ENCODE measurements around the gene RAPGEFL1.
"Not testable (repeated sequence)": the region's sequence is repeated elsewhere in the genome, so short reads cannot be mapped to it uniquely, and the experiment has no call there.

The RAPGEFL1 gene

DNA sequence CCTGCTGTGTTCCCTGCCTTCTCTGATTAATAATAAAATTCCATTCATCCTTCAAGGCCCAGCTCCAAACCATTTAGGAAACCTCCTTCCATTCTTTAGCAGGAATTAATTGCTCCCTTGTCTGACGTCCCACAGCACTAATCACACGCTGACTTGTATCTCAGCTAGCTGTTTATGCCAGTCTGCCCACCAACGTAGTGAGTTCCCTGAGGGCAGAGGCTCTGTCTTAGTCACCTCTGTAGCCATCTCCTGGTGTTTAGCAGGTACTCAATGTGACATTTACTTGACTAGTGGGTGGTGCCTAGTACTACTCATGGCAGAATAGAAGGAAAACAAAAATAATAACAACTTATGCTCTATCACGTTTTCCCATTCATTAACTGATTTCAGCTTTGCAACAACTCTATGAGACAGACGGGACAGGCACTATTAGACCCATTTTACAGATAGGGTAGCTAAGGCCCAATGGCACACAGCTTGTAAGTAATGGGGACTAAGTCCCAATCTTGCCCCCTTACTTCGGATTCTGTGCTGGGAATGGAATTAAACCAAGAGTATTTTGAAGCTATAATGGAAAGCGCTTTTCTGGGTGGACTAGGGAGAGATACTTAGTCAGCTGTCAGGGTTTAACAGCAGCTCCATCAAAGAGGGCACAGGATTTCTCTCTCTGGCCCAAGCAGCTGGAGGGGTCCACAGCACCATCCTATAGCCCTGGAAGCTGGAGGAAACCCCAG, 40.9 kb downstream of the RAPGEFL1 start:
- no peak for DNase-seq

GRCh38 chr17:40218740-40219593, 41.7 kb downstream of the RAPGEFL1 start, which contains the start of gene WIPF2:
Gene WIPF2 (plus strand): TSS chr17:40219304. CDS start chr17:40256460, 37,156 bp downstream.
- peak; percentile 98 for DNase-seq

DNA sequence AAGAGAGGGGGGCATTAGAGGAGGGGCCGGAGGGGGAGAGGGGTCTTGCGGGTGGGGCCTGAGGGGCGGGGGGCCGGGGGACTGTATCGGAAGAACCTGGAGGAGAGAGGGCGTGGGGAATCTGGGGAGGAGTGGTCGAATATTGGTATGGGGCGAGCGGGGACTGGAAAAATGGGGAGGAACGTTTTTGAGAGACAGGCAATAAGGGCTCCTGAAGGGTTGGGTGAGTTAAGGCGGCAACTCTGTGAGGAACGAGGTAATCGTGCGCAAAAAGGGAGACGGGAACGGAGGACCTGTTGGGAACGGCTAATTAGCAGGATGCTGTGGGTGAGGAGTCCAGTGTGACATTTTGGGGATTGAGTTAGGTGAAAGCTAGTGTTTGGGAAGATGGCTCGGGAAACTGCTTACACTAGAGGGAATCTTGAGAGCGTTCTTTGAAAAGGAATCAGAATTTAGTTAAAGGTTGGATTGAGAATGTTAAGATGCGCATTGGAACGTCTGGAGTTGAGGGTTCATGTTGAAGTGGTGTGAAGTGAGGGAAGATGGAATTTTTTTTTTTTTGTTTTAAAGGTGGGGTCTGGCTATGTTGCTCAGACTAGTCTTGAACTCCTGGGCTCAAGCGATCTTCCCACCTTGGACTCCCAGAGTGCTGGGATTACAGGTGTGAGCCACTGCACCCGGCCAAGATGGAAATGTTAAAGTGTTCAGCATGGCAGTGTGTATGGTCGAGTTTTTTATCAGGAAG, 42.5 kb downstream of the RAPGEFL1 start:
- peak; percentile 34 for DNase-seq

- no peak for DNase-seq
These were observed 47.7 kb downstream of the RAPGEFL1 start for GRCh38 chr17:40224718-40225550.

DNA sequence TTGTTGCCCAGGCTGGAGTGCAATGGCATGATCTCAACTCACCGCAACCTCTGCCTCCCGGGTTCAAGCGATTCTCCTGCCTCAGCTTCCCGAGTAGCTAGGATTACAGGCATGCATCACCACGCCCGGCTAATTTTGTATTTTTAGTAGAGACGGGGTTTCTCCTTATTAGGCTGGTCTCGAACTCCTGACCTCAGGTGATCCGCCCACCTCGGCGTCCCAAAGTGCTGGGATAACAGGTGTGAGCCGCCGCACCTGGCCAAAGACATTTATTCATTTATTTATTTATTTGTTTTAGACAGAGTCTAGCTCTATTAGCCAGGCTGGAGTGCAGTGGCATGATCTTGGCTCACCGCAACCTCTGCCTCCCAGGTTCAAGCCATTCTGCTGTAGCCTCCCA, 51.9 kb downstream of the RAPGEFL1 start:
- DNase-seq, result not testable (repeated sequence)

- no peak for DNase-seq
These were observed 53.4 kb downstream of the RAPGEFL1 start for GRCh38 chr17:40230670-40231069.

GRCh38 chr17:40231928-40232327, 54.7 kb downstream of the RAPGEFL1 start:
- DNase-seq, result not testable (repeated sequence)

- DNase-seq, result no peak
These were observed 64.1 kb downstream of the RAPGEFL1 start for GRCh38 chr17:40241252-40241834.

DNA sequence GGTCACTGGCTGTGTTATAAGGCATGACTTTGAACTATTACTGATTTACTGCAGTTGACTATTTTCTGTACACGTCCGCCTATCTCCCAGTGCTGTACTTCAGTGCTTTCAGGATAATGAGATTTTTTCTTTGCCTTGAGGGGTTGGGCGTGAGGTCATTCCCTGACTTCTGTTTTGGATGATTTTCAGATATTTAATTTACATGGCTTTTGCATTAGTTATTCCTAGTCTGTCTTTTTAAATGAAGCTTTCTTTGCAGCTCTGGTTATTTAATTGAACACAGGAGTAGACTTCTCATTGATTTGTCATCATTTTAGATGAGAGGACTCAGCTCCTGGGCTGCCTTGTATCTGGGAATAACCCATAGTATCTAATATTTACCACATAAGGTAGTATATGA, 65.5 kb downstream of the RAPGEFL1 start:
- no peak for DNase-seq

DNA sequence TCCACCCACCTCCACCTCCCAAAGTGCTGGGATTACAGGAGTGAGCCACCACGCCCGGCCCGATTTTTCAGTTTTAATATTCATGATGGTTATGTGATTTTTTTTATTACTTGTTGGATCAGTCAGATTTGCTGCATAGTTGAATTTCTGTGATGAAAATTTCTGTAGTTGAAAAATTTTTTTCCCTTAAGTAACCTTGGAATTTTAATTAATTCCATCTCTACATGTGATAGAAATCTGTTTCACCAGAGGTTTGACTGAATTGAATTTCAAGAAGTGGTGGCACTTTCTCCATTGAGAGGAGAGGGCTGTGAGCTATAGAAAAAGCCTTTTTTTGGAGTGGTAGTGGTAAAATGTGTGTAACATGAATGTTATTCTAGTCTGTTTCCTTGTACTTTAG, 66.5 kb downstream of the RAPGEFL1 start:
- no peak for DNase-seq

DNA sequence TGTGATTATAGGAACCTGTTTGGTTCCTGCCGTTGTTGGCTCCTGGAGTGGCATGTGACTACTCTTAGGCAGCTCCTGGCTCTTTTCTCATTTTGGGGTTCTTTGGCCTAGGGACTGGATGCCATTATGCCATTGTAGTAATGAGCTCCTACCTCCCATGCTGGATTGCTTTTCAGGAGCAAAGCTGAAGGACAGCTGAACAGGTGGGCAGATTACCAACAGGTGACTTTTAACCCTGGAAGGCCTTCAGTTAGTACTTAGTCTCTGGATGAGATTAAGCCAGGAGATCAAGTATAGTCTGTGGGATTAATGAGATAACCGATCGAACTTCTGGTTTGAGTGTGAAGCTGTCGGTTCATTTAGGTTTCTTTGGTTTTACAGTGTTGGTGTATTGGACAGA, 67.0 kb downstream of the RAPGEFL1 start:
- DNase-seq, result no peak
